Cardiac muscle cell (in vitro differentiated cells and primary cell): ENCODE measurements around the gene ADAMTS7. TPM values are rescaled to one million over a fixed set of nuclear protein-coding genes. Genes with fewer than 3 reads are reported as not detected.

Experiments used
- DNase-seq, 2 donors: peaks; one replicate each; pipeline versions ENCODE4 v3.0.0 to v3.0.0-alpha.2; 2010 to 2017; ENCODE audit warnings: low read depth in 1 of 2, low spot score in 1 of 2
- H3K27ac ChIP-seq: fragments of 200-600 bp; sonication (generic); 2 replicates; pipeline ENCODE4 v1.5.1; 2016
- H3K27me3 ChIP-seq: fragments of 200-600 bp; sonication (generic); 2 replicates; pipeline ENCODE4 v1.6.0; 2016; ENCODE audit warnings: control low read depth
- H3K36me3 ChIP-seq: fragments of 200-600 bp; sonication (generic); 2 replicates; pipeline ENCODE4 v1.5.1; 2016; ENCODE audit warnings: control low read depth
- H3K4me1 ChIP-seq: fragments of 200-600 bp; sonication (generic); 2 replicates; pipeline ENCODE4 v1.8.1; 2017; ENCODE audit warnings: low read depth, mild to moderate bottlenecking, mixed run types
- H3K4me3 ChIP-seq: fragments of 200-600 bp; sonication (generic); 2 replicates; pipeline ENCODE4 v1.5.1; 2016; ENCODE audit warnings: mild to moderate bottlenecking
- H3K9me3 ChIP-seq: fragments of 200-600 bp; sonication (generic); 2 replicates; pipeline ENCODE4 v1.5.1; 2017; ENCODE audit warnings: low read depth, mild to moderate bottlenecking, control low read depth
- polyA plus RNA-seq: library from polyadenylated mRNA; unstranded; fragments of >200 nt; fragmentation: Nextera tagmentation; extraction: Ambion mirVana; gene quantifications from 2 replicates; pipeline ENCODE4 v1.2.1, GENCODE V29; 2016
- total RNA-seq: library from RNA; depleted of rRNA; stranded (reverse); fragments of >200 nt; gene quantifications from 2 replicates; pipeline ENCODE4 v1.2.3, GENCODE V29; 2016
- TF ChIP-seq, protein P1 (sequence below): IDR thresholded peaks from 2 replicates; pipeline ENCODE4 v1.5.1; 2012; ENCODE audit warnings: low read depth, mild to moderate bottlenecking, low read length

The ADAMTS7 gene
- total and polyA plus RNA-seq, 2 experiments from 2014 or later: 11.8 to 35.3 TPM

DNA sequence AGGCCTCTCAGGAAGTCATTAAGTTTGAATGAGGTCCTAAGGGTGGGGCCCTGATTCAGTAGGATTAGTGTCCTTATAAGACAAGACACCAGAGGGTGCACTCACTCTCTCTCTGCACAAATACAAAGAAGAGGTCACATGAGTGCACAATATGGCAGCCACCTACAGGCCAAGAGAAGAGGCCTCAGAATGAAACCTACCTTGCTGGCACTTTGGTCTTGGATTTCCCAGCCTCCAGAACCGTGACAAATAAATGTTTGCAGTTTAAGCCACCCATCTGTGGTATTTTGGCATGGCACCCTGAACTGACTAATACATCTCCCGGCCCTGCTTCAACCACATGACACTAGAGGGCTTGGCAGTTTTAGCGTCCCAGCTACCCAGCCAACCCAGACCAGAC is 96.4 kb downstream of the ADAMTS7 start:
- TF ChIP-seq, protein P1, sequence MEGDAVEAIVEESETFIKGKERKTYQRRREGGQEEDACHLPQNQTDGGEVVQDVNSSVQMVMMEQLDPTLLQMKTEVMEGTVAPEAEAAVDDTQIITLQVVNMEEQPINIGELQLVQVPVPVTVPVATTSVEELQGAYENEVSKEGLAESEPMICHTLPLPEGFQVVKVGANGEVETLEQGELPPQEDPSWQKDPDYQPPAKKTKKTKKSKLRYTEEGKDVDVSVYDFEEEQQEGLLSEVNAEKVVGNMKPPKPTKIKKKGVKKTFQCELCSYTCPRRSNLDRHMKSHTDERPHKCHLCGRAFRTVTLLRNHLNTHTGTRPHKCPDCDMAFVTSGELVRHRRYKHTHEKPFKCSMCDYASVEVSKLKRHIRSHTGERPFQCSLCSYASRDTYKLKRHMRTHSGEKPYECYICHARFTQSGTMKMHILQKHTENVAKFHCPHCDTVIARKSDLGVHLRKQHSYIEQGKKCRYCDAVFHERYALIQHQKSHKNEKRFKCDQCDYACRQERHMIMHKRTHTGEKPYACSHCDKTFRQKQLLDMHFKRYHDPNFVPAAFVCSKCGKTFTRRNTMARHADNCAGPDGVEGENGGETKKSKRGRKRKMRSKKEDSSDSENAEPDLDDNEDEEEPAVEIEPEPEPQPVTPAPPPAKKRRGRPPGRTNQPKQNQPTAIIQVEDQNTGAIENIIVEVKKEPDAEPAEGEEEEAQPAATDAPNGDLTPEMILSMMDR: peak; percentile 3

GRCh38 chr15:78712797-78713515 is 98.3 kb downstream of the ADAMTS7 start:
- H3K4me3 ChIP-seq: no peak overlapping the region
- TF ChIP-seq, protein P1: no peak
- no peaks in the 10 kb centered on the region for H3K9me3 ChIP-seq
- DNase-seq: no peak
- no peaks in the 10 kb centered on the region for H3K27me3 ChIP-seq
- no peak overlapping the region for H3K27ac ChIP-seq
- H3K4me1 ChIP-seq: no peaks in the 10 kb centered on the region
- no peaks in the 10 kb centered on the region for H3K36me3 ChIP-seq

More for the DNA sequence above, 96.4 kb downstream of the ADAMTS7 start:
- Histone ChIP-seq H3K36me3 (no peaks in the 10 kb centered on the region), H3K4me1 (no peaks in the 10 kb centered on the region), H3K27me3 (no peaks in the 10 kb centered on the region), H3K4me3 (no peak overlapping the region), H3K9me3 (no peaks in the 10 kb centered on the region), H3K27ac (no peak overlapping the region)
- peak in 1 of 2 donors; percentile 12 for DNase-seq

DNA sequence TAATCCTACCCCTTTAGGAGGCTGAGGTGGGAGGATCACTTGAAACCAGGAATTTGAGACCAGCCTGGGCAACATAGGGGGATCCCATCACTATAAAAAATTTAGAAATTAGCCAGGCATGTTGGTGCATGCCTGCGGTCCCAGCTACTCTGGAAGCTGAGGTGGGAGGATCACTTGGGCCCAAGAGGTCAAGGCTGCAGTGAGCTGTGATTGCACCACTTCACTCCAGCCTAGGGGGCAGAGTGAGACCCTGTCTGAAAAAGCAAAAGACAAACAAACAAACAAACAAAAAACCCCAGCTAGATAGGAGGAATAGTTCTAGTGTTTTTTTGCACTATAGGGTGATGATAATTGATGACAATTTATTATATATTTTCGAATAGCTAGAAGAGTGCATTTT is 99.6 kb downstream of the ADAMTS7 start:
- Histone ChIP-seq H3K4me1 (no peaks in the 10 kb centered on the region), H3K27ac (no peak overlapping the region), H3K4me3 (no peak overlapping the region), H3K36me3 (no peaks in the 10 kb centered on the region), H3K9me3 (no peaks in the 10 kb centered on the region), H3K27me3 (no peaks in the 10 kb centered on the region)
- TF ChIP-seq, protein P1: no peak
- no peak for DNase-seq

DNA sequence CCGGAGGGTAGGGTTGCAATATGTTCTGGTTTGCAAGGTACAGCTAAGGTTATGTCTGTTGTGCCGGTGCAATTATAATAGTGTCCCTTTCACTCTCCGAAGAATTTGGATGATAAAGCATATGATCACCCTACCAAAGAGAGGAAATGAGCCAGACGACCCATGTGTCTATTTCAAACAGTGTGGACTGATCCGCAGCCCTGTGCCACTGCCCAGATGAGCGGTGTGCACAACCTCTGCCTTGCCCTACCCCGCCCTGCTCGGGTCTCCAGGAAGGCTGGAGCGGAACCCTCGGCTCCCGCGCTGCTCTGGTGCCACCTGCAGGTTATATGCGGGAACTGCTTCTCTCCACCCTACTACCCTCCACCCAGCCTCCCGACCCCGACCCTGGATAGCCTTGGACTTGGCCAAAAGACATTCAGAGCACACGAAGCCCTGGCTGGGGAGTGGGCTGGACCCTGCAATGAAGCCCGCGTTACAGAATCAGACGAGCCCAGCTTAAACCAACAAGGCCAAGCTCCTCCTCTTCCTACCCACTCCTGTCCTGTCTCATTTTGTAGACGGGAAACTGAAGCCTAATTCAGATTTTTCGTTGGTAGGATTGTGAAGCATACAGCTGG is 101.9 kb downstream of the ADAMTS7 start:
- no peak overlapping the region for H3K4me3 ChIP-seq
- H3K9me3 ChIP-seq: no peaks in the 10 kb centered on the region
- TF ChIP-seq, protein P1: peak; percentile 89
- no peak overlapping the region for H3K27ac ChIP-seq
- H3K4me1 ChIP-seq: no peaks in the 10 kb centered on the region
- H3K36me3 ChIP-seq: no peaks in the 10 kb centered on the region
- peak; percentile 49 to 76 for DNase-seq
- H3K27me3 ChIP-seq: no peaks in the 10 kb centered on the region

Other genes starting within 250 kb of the ADAMTS7 start
- 2.3 and 4.0 TPM in 2 replicates for gene CHRNA5, start 245.9 kb downstream of the ADAMTS7 start, total RNA-seq
- gene CHRNA5, start 245.9 kb downstream of the ADAMTS7 start, polyA plus RNA-seq: 12.5 and 12.7 TPM in 2 replicates
- 2.9 and 6.9 TPM in 2 replicates for gene CHRNA3, start 190.5 kb downstream of the ADAMTS7 start, total RNA-seq
- gene CHRNA3, start 190.5 kb downstream of the ADAMTS7 start, polyA plus RNA-seq: 1.7 and 2.8 TPM in 2 replicates
- 0.14 and 0.57 TPM in 2 replicates for gene CHRNB4, start 170.3 kb downstream of the ADAMTS7 start, total RNA-seq
- 0.67 TPM in 1 of 2 replicates, not detected in the other for gene CHRNB4, start 170.3 kb downstream of the ADAMTS7 start, polyA plus RNA-seq
- 760 and 1,026 TPM in 2 replicates for gene MORF4L1, start 61.4 kb upstream of the ADAMTS7 start, total RNA-seq
- 625 and 669 TPM in 2 replicates for gene MORF4L1, start 61.4 kb upstream of the ADAMTS7 start, polyA plus RNA-seq
- gene CTSH, start 133.6 kb upstream of the ADAMTS7 start, total RNA-seq: 24.1 and 37.3 TPM in 2 replicates
- 26.5 and 39.3 TPM in 2 replicates for gene CTSH, start 133.6 kb upstream of the ADAMTS7 start, polyA plus RNA-seq